Measurements from ENCODE around the gene ZNF600. TPM values are rescaled to one million over a fixed set of nuclear protein-coding genes. Genes with fewer than 3 reads are reported as not detected.

Gene ZNF600
- polyA plus RNA-seq, 3 donors from 2014 or later, result 28.2 to 114 (median 42.4) TPM

Other genes starting within 250 kb of the ZNF600 start
- gene ZNF701, start 216.5 kb downstream of the ZNF600 start, polyA plus RNA-seq, result 10 to 100 TPM in 2 of 3 donors, 1 to 10 TPM in 1; 2.7 to 25.1 (median 13.3) TPM
- gene ZNF83, start 148.4 kb downstream of the ZNF600 start, polyA plus RNA-seq, result 10 to 100 TPM in 1 of 3 donors, 1 to 10 TPM in 2; 5.2 to 19.1 (median 8.3) TPM
- gene ZNF611, start 51.7 kb downstream of the ZNF600 start, polyA plus RNA-seq, result 10 to 100 TPM; 18.4 to 75.2 (median 27.4) TPM
- gene ZNF28, start 34.8 kb upstream of the ZNF600 start, polyA plus RNA-seq, result 10 to 100 TPM; 25.8 to 59.5 (median 59.4) TPM
- gene ZNF468, start 70.8 kb upstream of the ZNF600 start, polyA plus RNA-seq, result 10 to 100 TPM; 22.5 to 40.5 (median 35.5) TPM
- 1 to 10 TPM in 2 of 3 donors, not detected in 1; 4.9 to 5.5 TPM for gene ZNF320, start 110.8 kb upstream of the ZNF600 start, polyA plus RNA-seq
- gene ZNF888, start 136.6 kb upstream of the ZNF600 start, polyA plus RNA-seq, result 1 to 10 TPM; 1.9 to 3.9 (median 1.9) TPM
- gene ZNF816, start 176.1 kb upstream of the ZNF600 start, polyA plus RNA-seq, result 10 to 100 TPM in 1 of 3 donors, 1 to 10 TPM in 2; 9.8 to 21.0 (median 10.0) TPM
- gene ERVV-1, start 227.1 kb upstream of the ZNF600 start, polyA plus RNA-seq, result not detected